GM06990 (cell line): Measurements from ENCODE around the gene GPR42.

ENCODE experiments used
- DNase-seq: peaks from one replicate; pipeline ENCODE4 v3.0.0-alpha.2; 2011; ENCODE audit not compliant: insufficient read length; ENCODE audit errors: extremely low read depth
- H3K27me3 ChIP-seq: replicated peaks from 2 replicates; pipeline ENCODE4 v1.6.0; 2011; ENCODE audit warnings: low read length; ENCODE audit not compliant: control insufficient read depth, insufficient read depth
- H3K36me3 ChIP-seq: 2 replicates; pipeline ENCODE4 v1.5.1; 2011; ENCODE audit warnings: low read length; ENCODE audit not compliant: control insufficient read depth, insufficient read depth
- H3K4me3 ChIP-seq: replicated peaks from 2 replicates; pipeline ENCODE4 v1.5.1; 2011; ENCODE audit warnings: low read depth, mild to moderate bottlenecking, control low read depth, low read length
- CTCF ChIP-seq: IDR thresholded peaks from 2 replicates; pipeline ENCODE4 v1.5.1; 2011; ENCODE audit warnings: low read length, control low read depth, mild to moderate bottlenecking, inconsistent platforms; ENCODE audit not compliant: insufficient read depth, poor library complexity, severe bottlenecking

The GPR42 gene

GRCh38 chr19:35404879-35405622 is 34.2 kb downstream of the GPR42 start:
- no peaks in the 10 kb centered on the region for H3K27me3 ChIP-seq
- no peak for TF ChIP-seq CTCF
- H3K36me3 ChIP-seq: no peaks in the 10 kb centered on the region
- no peak overlapping the region for H3K4me3 ChIP-seq
- peak; percentile 72 for DNase-seq

GRCh38 chr19:35407619-35408018 is 36.8 kb downstream of the GPR42 start:
- TF ChIP-seq CTCF: no peak
- no peaks in the 10 kb centered on the region for H3K36me3 ChIP-seq
- H3K4me3 ChIP-seq: no peak overlapping the region
- DNase-seq: no peak
- no peaks in the 10 kb centered on the region for H3K27me3 ChIP-seq

GRCh38 chr19:35408284-35409171 is 37.7 kb downstream of the GPR42 start:
- no peak for TF ChIP-seq CTCF
- Histone ChIP-seq H3K36me3 (no peaks in the 10 kb centered on the region), H3K4me3 (no peak overlapping the region), H3K27me3 (no peaks in the 10 kb centered on the region)
- peak; percentile 64 for DNase-seq

GRCh38 chr19:35409191-35409590 is 38.3 kb downstream of the GPR42 start:
- no peak for TF ChIP-seq CTCF
- Histone ChIP-seq H3K36me3 (no peaks in the 10 kb centered on the region), H3K27me3 (no peaks in the 10 kb centered on the region), H3K4me3 (no peak overlapping the region)
- DNase-seq: no peak

GRCh38 chr19:35410487-35410886 is 39.6 kb downstream of the GPR42 start:
- no peak for TF ChIP-seq CTCF
- no peaks in the 10 kb centered on the region for H3K27me3 ChIP-seq
- no peak for DNase-seq
- H3K4me3 ChIP-seq: no peak overlapping the region
- no peaks in the 10 kb centered on the region for H3K36me3 ChIP-seq
